ENCODE data around the gene SIPA1L3.

The SIPA1L3 gene

GRCh38 chr19:37983916-37984315 lies 76.9 kb downstream of the SIPA1L3 start:
- H3K9me2 ChIP-seq (replicated peaks; ENCODE audit: insufficient read depth, low read length) = no peaks in the 10 kb centered on the region
- peaks cover 93% of the 10 kb centered on the region for H3K79me2 ChIP-seq (ENCODE audit: insufficient read depth, low read length)
- no peaks in the 10 kb centered on the region for H4K20me1 ChIP-seq (ENCODE audit: low read depth, low read length)
- TF ChIP-seq EZH2phosphoT487 (conservative IDR thresholded peaks at IDR 0.05; ENCODE audit: low read length) (no peak), CTCF (IDR thresholded peaks at IDR 0.05; ENCODE audit: insufficient read depth, low read length, poor library complexity, severe bottlenecking) (no peak)
- no peaks in the 10 kb centered on the region for H3K36me3 ChIP-seq (ENCODE audit: low read length)
- H3K27me3 ChIP-seq (ENCODE audit: low read length) = no peaks in the 10 kb centered on the region
- H2AFZ ChIP-seq (ENCODE audit: low read depth, low read length, severe bottlenecking) = no peak overlapping the region
- H3F3A ChIP-seq (ENCODE audit: insufficient read depth) = peaks cover 50% of the 10 kb centered on the region
- H3K27ac ChIP-seq (ENCODE audit: low read depth, low read length) = peak overlapping the region; percentile 92
- no peak overlapping the region for H3K4me3 ChIP-seq (ENCODE audit: insufficient read depth, low read length, poor library complexity, severe bottlenecking)
- no peaks in the 10 kb centered on the region for H3K9me3 ChIP-seq (ENCODE audit: insufficient read depth, low read length)
- no peak overlapping the region for H3K4me2 ChIP-seq (ENCODE audit: low read depth, low read length, poor library complexity, severe bottlenecking)
- no peak overlapping the region for H3K9ac ChIP-seq (ENCODE audit: low read length)

- no peak for TF ChIP-seq CTCF (IDR thresholded peaks at IDR 0.05; ENCODE audit: insufficient read depth, low read length, poor library complexity, severe bottlenecking)
- no peak for TF ChIP-seq EZH2phosphoT487 (conservative IDR thresholded peaks at IDR 0.05; ENCODE audit: low read length)
- Histone ChIP-seq H3K9ac (ENCODE audit: low read length) (peak overlapping the region; percentile 51), H3K79me2 (ENCODE audit: insufficient read depth, low read length) (peaks cover 99% of the 10 kb centered on the region)
These were observed 79.2 kb downstream of the SIPA1L3 start for GRCh38 chr19:37986048-37986750.

GRCh38 chr19:37987356-37988332 lies 80.6 kb downstream of the SIPA1L3 start:
- Histone ChIP-seq H3K9me2 (replicated peaks; ENCODE audit: insufficient read depth, low read length) (no peaks in the 10 kb centered on the region), H3K9ac (ENCODE audit: low read length) (peak overlapping the region; percentile 51; the same call in 1 of the 2 replicates), H3K36me3 (ENCODE audit: low read length) (no peaks in the 10 kb centered on the region), H3K4me3 (ENCODE audit: insufficient read depth, low read length, poor library complexity, severe bottlenecking) (no peak overlapping the region), H2AFZ (ENCODE audit: low read depth, low read length, severe bottlenecking) (no peak overlapping the region), H3K9me3 (ENCODE audit: insufficient read depth, low read length) (no peaks in the 10 kb centered on the region), H3K4me2 (ENCODE audit: low read depth, low read length, poor library complexity, severe bottlenecking) (peak overlapping the region; percentile 55), H3F3A (ENCODE audit: insufficient read depth) (peaks cover 32% of the 10 kb centered on the region), H3K27ac (ENCODE audit: low read depth, low read length) (peak overlapping the region; percentile 92), H3K79me2 (ENCODE audit: insufficient read depth, low read length) (peaks cover 99% of the 10 kb centered on the region), H4K20me1 (ENCODE audit: low read depth, low read length) (no peaks in the 10 kb centered on the region), H3K27me3 (ENCODE audit: low read length) (no peaks in the 10 kb centered on the region)
- TF ChIP-seq EZH2phosphoT487 (conservative IDR thresholded peaks at IDR 0.05; ENCODE audit: low read length) = no peak
- TF ChIP-seq CTCF (IDR thresholded peaks at IDR 0.05; ENCODE audit: insufficient read depth, low read length, poor library complexity, severe bottlenecking) = peak; percentile 74

More at GRCh38 chr19:37986048-37986750, 79.2 kb downstream of the SIPA1L3 start:
- Histone ChIP-seq H2AFZ (ENCODE audit: low read depth, low read length, severe bottlenecking) (no peak overlapping the region), H4K20me1 (ENCODE audit: low read depth, low read length) (no peaks in the 10 kb centered on the region), H3K4me3 (ENCODE audit: insufficient read depth, low read length, poor library complexity, severe bottlenecking) (peak overlapping the region; percentile 3), H3K27ac (ENCODE audit: low read depth, low read length) (peak overlapping the region; percentile 92), H3F3A (ENCODE audit: insufficient read depth) (peaks cover 32% of the 10 kb centered on the region), H3K9me2 (replicated peaks; ENCODE audit: insufficient read depth, low read length) (no peaks in the 10 kb centered on the region), H3K4me2 (ENCODE audit: low read depth, low read length, poor library complexity, severe bottlenecking) (peak overlapping the region; percentile 55), H3K36me3 (ENCODE audit: low read length) (no peaks in the 10 kb centered on the region), H3K27me3 (ENCODE audit: low read length) (no peaks in the 10 kb centered on the region), H3K9me3 (ENCODE audit: insufficient read depth, low read length) (no peaks in the 10 kb centered on the region)

All from SU-DHL-6 (cell line).